ENCODE measurements around the gene TMEM82.

GRCh38 chr1:15738416-15739113, 3.7 kb upstream of the TMEM82 start:
- TF ChIP-seq EZH2 (IDR thresholded peaks at IDR 0.05; ENCODE audit: borderline replicate concordance, low read depth, low read length, severe bottlenecking), result no peak
- TF ChIP-seq, protein P1, sequence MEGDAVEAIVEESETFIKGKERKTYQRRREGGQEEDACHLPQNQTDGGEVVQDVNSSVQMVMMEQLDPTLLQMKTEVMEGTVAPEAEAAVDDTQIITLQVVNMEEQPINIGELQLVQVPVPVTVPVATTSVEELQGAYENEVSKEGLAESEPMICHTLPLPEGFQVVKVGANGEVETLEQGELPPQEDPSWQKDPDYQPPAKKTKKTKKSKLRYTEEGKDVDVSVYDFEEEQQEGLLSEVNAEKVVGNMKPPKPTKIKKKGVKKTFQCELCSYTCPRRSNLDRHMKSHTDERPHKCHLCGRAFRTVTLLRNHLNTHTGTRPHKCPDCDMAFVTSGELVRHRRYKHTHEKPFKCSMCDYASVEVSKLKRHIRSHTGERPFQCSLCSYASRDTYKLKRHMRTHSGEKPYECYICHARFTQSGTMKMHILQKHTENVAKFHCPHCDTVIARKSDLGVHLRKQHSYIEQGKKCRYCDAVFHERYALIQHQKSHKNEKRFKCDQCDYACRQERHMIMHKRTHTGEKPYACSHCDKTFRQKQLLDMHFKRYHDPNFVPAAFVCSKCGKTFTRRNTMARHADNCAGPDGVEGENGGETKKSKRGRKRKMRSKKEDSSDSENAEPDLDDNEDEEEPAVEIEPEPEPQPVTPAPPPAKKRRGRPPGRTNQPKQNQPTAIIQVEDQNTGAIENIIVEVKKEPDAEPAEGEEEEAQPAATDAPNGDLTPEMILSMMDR (IDR thresholded peaks at IDR 0.05; ENCODE audit: borderline replicate concordance, extremely low read depth, low read length, poor library complexity, severe bottlenecking), result no peak

Data from DND-41 (cell line).